GM04504 (cell line): ENCODE measurements around the gene RHCG.

Experiments used
- DNase-seq: peaks from one replicate; pipeline ENCODE4 v3.0.0-alpha.2; 2012; ENCODE audit warnings: low read depth

The RHCG gene

DNA sequence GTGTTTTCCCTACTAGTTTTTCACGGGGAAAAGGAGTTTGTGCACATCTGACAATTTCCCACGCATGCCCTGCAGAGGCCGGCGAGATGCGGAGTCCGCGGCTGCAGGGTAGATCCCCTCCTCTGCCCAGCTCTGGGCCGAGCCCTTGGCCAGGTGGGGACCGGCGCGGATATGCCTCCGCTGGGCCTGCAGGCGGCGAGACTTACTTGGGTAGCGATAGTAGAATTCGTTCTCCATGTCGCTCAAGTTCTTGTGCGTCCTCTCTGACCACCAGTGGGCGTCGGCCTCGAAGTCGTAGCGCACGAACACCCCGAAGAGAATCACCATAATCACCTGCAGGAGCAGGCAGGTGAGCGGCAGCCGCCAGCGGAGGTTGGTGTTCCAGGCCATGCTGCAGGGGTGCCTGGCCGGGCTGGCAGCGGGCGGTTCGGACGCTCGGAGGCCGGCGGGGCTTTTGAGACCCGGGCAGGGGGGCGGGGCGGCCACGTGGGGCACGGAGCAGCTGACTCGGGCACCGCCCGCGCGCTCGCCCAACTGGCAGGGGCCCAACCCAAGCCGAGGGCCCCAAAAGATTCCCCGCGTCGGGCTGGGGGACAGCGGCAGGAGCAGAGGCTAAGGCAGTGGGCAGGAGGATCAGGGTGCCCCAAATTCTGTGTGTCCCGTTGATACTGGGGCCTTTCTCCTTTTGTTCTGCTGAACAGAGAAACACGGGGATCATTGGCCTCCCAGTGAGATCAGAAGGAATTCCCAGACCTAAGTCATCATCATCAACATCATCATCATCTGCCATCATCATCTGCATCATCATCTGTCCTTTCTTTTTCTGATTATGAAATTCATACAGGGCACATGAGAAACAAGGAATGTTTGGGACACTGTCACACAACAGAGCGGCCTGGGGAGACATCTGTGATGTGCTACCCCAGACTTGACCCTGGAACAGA lies at the start of gene RHCG:
Gene RHCG (minus strand): TSS at position 429 of the 944 bp plus-strand sequence. CDS start 39 bp downstream, at position 390.
- no peak for DNase-seq

DNA sequence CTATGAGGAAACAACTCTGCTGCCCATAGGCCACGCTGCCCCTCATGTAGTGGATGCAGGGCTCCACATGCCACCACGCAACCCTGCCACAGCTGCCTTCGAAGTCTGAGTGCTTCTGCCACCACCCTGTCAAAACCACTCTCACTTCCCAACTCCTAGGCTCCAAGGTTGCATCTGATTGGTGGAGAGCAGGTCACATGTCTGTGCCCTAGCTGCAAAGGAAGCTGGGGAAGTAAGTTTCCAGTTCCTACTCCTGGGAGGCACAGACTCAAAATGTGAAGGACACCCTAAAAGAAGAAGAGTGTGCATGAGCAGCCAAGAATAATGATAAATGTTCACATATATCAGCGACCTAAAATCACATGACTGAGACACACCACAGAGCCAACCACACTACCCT lies 47.0 kb upstream of the RHCG start:
- DNase-seq, result no peak

DNA sequence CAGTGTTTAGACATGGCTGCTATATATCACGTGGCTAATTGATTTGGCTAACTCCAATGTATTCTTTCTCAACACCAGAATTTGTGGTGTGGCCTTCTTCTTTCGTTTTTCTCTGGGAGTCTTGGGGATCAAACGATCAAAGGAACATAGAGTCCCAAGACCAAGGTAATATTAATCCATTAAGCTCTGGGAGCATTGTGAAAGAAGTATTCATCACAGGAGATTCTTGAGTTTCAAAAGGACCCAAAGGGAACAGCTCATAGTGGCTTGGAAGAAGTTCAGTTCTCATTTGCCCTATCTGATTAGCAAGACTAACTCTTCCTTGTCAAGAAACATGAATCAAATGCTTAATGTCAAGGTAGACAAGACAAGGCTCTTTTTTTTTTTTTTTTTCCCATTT lies 46.0 kb upstream of the RHCG start:
- no peak for DNase-seq

DNA sequence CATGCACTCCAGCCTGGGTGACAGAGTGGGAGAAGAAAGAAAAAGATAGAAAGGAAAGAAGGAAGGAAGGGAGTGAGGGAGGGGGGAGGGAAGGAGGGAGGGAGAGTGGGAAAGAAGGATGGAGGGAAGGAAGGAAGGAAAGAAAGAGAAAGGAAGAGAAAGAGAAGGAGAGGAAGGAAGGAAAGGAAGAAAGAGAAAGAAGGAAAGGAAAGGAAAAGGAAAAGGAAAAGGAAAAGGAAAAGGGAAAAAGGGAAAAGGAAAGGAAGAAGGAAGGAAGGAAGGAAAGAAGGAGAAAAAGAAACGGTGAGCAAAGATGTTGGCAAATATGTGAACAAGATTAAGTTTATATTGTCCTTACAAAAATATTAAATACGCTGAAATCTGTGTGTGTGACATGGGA lies 42.6 kb upstream of the RHCG start:
- DNase-seq, result no peak

DNA sequence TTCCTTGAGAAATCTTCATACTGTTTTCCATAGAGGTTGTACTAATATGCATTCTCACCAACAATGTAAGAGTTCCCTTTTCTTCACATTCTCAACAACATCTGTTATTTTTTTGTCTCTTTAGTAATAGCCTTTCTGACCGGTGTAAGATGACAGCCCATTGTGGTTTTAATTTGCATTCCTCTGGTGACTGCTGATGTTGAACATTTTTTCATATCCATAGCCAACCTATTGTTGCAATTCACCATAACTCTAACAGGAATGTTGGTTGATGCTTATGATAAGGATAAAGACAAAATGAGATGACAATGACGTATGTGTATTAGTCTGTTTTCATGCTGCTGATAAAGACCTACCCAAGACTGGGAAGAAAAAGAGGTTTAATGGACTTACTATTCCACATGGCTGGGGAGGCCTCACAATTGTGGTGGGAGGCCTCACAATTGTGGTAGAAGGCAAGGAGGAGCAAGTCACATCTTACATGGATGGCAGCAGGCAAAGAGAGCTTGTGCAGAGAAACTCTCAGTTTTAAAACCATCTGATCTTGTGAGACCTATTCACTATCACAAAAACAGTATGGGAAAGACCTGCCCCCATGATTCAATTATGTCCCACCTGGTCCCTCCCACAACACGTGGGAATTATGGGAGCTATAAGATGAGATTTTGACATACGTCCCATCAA lies 37.6 kb upstream of the RHCG start:
- no peak for DNase-seq

DNA sequence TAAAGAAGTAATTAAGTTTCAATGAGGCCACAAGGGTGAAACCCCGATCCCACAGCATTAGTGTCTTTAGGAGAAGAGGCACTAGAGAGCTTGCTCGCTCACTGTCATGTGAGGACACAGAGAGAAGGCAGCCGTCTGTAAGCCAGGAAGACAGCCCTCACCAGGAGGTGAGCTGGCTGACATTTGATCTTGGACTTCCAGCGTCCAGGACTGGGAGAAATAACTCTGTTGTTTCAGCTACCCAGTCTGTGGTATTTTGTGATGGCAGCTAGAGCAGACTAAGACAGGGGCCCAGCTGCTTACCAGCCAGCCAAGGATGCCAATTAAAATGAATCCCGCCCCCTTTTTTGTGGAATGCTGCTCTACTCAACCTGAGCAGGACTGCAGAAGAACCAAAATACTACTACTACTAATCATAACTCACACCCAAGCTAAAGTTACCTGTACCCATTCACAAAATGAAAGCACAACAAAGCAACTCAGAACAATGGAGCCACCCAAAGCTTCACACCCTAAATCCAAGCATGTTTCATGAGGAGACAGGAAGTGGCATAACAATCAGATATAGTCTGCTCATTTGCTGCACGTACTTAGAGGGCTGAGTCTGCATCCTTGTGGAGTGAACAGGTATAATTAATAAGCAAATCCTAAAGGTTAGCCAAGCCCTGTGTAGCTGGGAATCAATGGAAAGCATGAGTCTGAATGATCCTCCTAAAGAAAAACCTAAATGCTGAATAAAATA lies 35.6 kb upstream of the RHCG start:
- DNase-seq, result no peak

DNA sequence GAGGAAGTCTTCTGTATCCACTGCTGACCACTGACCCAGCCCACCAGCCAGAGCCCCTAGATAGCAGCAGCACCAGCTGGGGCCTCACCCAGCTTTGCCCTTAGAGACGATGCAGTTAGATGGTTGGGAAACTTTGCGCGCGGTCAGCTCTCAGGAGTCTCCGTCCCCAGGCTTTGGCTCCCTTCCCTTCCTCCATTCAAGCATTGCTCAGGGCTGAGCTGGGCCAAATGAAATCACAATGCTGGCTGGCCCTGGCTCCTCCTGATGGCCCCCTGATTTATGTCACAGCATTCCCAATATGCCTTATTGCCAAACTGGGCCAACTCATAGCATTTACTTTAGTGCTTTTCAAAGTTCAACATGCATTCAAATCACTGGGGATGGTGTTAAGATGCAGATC lies 34.6 kb upstream of the RHCG start:
- DNase-seq, result no peak

DNA sequence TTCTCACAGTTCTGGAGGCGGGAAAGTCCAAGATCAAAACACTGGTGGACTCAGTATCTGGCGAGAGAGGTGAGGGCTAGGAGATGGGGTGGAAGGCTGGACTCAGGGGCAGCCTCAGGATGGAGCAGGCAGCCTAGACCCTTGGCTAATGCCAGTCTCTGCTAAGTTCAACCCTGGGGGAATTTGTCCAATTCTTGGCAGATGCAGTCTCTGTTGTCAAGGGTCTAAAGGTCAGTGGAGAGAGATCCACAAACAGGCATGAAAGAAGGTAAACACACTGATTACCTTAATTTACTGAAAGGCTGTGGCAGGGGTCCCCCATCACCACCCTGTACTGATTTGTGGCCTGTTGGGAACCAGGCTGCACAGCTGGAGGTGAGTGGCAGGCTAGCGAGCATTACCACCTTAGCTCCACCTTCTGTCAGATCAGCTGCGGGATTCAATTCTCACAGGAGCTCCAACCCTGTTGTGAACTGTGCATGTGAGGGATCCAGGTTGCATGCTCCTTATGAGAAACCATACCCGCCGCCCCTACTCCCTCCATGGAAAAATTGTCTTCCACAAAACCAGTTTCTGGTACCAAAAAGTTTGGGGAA lies 32.5 kb upstream of the RHCG start:
- no peak for DNase-seq

DNA sequence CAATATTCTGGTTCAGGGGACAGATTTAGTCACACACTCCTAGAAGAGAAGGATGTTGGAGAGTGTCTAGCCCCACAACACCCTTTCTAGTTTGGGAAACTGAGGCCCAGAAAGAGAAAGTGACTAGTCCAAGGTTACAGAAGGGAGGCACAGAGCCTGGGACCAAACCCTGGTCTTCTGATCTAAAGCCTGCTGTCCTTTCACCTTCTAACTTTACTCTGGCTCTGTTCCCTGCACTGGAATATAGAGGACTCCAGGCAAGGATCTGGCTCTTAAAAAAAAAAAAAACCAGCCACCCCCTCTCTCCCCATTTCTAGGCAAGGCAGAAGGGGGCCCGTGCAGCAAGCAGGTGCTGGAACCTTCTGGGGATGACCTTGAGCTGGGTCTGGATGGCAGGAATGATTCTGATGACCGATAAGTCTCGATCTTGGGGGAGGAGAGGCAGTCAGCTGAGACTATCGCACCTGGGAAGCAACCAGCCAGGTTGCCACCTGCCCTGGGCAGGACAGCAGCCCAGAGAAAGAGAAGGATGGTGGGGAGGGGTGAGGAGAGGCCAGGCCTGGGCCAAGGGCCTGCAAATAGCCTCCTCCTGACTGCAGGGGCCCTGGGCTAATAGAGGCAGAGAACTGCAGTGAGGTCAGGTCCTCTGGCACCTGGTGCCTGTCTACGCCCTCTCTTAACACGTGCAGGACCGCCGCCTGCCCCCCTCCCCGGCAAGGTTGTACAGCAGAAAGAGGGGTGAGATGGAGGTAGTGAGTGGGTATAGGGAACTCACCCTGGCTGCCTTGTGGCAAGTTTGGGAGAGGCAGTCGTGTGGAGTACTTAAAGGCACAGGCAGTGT lies 30.4 kb upstream of the RHCG start:
- no peak for DNase-seq

DNA sequence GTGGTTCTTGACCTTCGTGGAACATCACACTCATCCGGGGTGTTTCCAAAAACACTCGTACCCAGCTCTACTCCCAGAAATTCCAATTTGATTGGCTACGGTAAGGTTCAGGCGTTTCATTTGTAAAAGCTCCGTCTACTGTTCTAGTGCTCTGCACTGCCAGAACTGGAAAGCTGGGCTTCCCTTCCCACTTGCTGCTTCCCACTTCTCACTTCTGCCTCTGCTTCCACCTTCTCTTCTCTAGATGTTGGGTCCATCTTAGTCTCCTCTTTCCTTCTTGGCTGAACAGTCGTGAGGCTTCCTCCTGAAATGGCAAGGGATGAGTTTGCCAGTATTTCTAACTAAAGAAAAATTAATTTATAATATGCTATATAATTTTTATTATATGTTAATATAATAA lies 29.8 kb upstream of the RHCG start:
- DNase-seq, result no peak

DNA sequence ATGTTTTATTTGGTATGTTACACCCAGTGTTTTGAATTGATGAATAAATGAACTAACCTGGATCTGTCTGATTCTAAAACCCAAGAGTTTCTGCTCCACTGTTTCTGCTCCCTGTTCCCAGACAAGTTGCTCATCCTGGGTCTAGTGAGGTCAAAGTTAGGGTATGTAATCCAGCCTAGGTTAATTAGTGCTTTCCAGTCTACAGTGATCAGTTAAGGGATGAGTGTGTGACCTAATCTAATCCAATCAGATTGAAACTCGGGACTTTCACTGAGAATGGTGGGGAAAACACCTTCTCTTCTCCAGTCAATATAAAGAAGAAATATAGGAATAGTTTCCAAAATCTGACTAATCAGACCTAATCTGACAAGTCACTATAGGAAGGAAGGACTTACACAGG lies 27.8 kb upstream of the RHCG start:
- no peak for DNase-seq

DNA sequence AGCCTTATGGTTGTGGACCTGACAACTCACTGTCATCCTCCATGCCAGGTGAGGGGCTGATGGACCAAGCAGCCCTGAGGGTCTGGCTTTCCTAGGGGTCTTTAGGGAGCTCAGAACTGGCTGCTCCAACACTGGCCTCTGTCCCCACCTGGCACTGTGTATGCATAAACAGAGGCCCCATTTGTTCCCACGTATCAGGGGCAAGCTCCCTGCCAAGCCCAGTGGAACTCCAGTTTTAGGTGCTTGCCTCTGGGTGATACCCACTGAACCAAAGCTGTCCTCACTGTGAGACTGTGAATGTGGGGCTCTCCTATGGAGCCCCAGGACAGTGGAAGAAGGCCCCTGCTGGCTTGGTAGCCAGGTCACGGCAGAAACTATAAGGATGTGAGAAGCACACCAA lies 26.7 kb upstream of the RHCG start:
- no peak for DNase-seq

DNA sequence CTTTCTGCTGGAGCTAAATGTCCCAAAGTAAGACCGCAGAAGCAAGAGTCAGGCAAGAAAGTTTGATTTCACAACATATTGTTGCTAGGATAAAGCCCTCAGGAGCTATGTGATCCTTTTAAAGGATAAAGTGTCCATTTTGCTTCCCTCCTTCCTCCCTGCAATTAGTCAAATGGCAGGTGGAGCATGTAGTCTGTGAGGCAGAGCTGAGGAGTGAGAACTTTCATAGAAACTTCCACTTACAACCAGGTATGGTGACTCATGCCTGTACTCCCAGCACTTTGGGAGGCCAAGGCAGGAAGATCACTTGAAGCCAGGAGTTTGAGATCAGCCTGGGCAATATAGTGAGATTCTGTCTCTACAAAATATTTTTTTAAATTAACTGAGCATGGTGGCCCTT lies 25.2 kb upstream of the RHCG start:
- no peak for DNase-seq

DNA sequence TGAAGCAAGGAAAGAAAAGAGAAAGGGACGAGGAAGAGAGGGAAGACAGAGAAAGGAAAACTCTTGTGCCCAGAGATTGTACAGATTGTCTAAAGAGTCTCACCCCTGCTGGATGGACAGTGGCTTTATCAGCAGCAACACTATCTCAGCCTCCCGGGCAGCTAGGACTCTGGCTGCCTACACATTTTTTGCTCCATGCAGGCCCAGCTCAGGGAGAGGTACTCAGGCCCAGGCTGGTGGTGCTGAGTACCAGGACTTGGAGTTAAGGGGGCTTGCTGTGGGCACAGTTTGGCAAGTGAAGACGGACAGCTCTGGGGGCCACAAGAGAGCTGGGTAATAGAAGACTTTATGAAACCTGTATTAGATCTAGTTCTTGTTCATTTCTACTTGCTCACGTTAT lies 19.1 kb upstream of the RHCG start:
- no peak for DNase-seq

DNA sequence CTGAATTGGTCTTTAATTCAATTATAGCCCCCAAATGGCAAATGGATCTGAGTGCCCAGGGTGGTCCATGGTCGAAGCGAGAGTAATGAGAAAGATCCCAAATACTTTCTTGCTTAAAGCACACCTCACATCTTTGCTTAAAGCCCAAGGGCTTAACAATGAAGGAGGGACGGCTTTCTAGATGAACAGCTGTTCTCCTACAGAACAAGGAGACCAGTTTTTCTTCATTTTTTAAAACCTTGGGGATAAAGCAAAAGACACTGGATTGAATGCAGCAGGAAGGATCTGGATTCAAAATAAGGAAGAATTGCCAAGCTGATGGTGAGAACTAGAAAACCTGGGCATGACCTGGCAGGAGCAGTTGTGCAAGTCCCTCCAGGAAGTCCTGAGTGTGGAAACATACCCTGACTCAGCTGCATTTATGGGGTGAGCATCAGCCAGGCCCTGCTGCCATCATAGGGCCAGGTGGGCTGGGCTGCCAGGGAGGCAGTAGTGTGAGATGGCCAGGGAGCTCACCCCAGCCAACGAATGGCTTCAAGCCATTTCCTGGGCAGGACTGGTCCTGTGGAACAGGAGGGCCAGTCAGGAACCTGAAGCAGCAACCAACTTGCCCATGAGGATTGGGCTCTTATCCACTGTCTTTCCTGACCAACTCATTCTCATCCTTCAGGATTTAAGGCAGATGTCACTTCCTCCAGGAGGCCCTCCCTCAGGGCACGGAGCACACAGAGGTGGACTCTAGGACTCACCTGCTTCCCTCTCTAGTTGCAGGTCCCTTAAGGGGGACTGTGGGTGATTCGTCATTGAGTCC lies 18.4 kb upstream of the RHCG start:
- no peak for DNase-seq

DNA sequence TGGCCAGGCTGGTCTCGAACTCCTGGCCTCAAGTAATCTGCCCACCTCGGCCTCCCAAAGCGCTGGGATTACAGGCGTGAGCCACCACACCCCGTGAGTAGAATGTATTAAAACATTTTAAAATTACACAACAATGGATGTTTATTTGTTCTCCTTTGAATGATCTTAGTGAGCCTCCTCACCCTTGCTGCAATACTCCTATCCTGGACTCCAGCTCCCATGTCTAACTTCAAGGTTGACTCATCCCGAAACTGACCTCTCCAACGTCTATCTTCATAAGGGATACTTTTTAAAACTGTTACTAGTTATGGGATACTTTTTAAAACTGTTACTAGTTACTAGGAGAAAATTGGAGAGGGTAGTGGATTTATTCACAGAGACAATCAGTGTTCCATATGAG lies 17.8 kb upstream of the RHCG start:
- no peak for DNase-seq

DNA sequence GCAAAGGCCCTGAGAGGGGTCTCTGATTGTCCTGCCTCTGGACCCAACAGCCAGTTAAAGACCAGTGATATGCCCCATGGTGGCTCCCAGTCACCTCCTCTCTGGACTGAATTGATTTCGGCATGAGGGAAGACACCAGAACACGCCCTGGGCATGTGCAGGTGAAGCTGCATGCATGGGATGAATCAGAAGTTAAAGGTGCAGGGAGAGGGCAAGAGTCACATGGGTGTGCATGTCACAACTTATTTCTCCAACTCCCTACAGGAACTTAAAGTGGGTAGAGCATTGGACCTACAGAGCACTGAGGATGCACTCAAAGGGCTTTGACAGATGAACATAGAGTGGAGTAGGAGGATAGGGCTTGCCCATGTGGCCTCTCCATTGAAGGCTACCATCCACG lies 16.9 kb upstream of the RHCG start:
- DNase-seq, result no peak

DNA sequence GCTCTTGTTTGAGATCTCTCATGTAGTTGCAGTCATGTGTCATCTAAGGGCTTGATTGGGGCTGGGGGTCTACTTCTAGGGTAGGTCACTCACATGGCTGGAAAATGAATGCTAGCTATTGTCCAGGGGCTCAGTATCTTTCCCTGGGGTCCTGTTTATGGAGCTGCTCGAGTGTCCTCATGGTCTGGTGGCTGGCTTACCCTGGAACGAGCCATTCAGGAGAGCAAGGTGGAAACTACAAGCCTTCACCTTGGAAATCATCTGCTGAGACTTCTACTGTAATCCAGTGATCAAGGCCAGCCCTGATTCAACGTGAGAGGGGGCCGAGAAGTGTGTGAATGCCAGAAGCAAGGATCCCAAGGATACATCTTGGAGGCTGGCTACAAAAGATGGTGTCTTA lies 16.2 kb upstream of the RHCG start:
- DNase-seq, result no peak

DNA sequence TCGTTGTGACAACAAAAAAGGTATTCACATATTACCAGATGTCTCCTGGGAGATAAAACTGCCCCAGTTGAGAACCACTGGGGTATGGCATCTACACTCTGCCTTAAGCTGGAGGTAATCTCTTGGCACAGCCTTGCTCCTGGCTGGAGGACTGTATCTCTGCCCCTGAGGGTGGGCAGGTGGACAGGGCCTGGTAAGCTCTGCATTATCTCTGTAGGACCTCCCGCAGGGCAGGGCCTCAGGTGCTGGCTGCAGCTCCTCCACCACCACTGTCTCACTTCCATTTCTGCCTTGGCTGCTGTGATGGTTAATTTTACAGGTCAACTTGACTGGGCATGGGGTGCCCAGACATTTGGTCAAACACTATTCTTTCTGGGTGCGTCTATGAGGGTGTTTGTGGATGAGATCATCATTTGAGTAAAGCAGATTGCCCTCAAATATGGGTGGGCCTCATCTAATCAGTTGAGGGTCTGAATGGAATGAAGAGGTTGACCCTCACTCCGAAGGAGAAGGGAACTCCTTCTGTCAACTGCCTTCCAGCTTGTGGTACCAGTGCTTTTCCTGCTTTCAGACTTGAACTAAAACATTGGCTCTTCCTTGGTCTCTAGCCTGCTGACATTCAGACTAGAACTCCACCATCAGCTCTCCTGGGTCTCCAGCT lies 9.8 kb upstream of the RHCG start:
- DNase-seq, result no peak

DNA sequence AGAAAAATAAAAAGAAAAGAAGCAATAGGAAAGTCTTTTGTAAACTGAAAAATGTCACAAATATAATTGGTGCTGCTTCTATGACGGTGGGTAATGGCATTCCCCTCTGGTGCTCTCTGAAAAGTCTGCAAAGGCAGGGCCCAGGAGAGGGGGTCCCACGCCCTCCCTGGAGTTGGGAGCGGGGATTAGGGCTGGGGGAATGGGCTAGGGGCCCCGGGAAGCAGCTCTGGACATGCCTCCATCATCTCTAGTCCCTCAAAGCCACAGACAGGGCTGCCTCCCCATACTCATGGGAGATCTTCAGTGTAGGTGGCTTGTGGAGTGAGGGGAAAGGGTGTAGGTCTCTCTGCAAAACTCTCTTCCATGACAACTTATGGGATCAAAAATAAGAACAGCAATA lies 7.8 kb upstream of the RHCG start:
- DNase-seq, result no peak
